ENCODE results near the gene CCDC60.

Gene CCDC60

GRCh38 chr12:119432949-119433348, 98.4 kb downstream of the CCDC60 start:
- in situ Hi-C loops (cut with MboI; ENCODE audit: low sequenced_read_pairs), result no loop called here

GRCh38 chr12:119440803-119441360, 106.4 kb downstream of the CCDC60 start:
- in situ Hi-C loops (cut with MboI; ENCODE audit: low sequenced_read_pairs), result no loop called here

DNA sequence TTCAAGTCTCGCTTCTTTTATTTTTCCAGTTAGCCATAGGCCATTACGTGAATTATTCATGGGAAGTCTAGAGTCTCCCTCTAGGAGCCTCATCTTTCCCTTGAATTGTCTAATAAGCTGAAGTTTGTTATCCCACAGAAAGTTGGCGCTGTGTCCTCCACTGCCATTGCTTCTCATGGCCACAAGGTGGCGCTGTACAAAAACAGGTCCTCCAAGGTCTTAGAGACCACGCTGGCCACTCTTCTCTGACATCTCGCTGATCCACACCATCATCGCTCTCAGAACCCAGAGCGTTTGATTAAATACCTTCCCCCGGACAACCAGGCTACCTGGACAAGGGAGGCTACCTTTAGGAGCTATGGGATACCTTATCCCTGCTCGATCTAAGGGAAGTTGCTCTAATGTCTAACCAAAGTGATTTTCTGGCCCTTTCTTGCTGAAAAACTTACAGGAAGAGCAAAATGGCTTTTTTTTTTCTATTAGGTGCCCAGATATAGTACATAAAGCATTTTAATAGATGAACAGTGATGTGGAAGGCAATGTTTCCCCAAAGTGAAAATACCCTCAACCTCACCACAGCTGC, 110.0 kb downstream of the CCDC60 start:
- in situ Hi-C loops (cut with MboI; ENCODE audit: low sequenced_read_pairs), result no loop called here

DNA sequence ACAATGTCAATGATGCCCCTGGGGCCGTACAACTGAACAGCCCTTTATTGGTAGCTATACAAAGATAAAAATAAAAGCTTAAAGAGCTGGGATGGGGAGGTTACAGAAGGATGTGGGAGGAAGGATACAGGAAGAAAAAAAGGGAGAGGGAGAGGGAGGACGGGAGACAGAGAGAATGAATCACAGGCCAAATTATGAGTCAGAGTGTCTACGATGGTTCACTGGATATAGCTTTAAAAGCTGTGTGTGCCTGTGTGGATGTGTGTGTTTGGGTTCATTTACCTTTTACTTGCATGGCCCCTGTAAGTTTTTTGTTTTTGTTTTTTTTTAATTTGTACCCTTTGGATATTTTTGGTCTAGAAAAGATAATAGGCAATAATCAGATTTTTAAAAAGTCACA, 111.9 kb downstream of the CCDC60 start:
- in situ Hi-C loops (cut with MboI; ENCODE audit: low sequenced_read_pairs), result no loop called here

DNA sequence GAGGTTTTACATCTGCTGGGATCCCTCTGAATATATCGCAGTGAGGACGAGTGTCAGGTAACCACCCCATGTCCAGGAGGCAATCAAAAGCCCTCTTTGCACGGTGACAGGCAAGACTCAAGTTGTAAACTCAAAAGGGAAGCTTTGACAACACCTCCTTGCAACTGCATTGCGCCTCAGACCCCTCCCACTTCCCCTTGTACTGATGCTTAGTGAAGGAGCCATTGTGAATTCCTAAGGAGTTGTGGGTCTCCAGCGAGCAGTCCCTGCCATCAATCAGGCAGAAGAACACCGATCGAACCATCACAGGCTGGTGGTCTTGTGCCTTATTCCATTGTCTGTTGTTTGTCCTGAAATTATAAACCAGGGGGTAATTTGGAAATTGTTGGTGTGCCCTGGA, 112.6 kb downstream of the CCDC60 start:
- in situ Hi-C loops (cut with MboI; ENCODE audit: low sequenced_read_pairs), result no loop called here

- in situ Hi-C loops (cut with MboI; ENCODE audit: low sequenced_read_pairs), result no loop called here
Measured at GRCh38 chr12:119447618-119448017, 113.1 kb downstream of the CCDC60 start.

DNA sequence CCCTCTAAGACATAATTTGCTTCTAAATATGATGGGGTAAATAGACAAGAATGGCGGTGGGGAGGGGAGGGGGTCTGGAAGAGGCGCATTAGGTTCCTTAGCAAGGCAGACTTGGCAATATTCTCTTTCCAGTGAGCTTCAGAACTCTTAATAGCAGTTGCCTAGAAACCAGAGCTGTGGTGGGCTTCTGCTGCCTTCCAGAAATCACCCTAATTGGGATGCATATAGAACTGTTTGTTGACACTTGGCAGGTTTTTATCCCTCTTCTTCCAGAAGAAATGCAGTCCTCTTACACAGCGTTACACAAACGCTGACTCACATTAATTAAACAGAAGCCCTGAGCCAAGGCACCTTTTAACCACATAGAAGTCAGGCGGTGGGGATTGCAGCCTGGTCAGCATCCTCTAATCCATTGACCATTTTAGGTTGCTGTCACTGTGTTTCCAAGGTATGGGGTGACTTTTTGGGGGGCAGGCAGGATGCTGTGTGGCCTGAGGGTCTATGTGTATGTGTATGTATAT, 114.1 kb downstream of the CCDC60 start:
- in situ Hi-C loops (cut with MboI; ENCODE audit: low sequenced_read_pairs), result no loop called here

DNA sequence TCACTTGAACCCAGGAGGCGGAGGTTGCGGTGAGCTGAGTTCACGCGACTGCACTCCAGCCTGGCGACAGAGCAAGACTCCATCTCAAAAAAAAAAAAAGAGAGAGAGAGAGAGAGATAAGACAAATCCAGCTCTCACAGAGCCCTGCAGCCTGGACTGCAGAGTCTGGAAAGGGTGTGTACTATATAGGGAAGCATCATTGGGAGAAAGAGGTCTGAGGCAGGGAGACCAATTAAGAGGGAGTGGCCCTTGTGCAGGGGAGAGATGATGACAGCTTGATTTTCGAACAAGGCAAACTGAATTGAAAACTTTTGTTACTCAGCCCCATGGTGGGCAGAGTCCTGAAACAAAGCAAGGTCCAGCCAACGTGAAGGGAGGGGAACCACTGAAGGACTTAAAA, 116.2 kb downstream of the CCDC60 start:
- in situ Hi-C loops (cut with MboI; ENCODE audit: low sequenced_read_pairs), result no loop called here

DNA sequence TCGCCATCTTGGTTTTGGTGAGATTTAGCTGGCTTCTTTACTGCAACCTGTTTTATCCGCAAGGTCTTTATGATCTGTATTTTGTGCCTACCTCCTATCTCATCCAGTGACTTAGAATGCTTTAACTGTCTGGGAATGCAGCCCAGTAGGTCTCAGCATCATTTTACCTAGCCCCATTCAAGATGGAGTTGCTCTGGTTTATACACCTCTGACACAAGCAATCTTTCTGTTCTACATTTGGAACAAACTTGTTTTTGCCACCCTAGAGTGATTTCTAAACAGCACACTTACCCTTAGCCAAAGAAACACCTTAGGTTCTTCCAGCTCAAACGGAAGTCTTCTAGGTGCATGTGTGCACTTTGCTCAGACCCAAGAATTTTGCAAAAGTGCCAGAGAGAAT, 122.3 kb downstream of the CCDC60 start:
- in situ Hi-C loops (cut with MboI; ENCODE audit: low sequenced_read_pairs), result no loop called here

DNA sequence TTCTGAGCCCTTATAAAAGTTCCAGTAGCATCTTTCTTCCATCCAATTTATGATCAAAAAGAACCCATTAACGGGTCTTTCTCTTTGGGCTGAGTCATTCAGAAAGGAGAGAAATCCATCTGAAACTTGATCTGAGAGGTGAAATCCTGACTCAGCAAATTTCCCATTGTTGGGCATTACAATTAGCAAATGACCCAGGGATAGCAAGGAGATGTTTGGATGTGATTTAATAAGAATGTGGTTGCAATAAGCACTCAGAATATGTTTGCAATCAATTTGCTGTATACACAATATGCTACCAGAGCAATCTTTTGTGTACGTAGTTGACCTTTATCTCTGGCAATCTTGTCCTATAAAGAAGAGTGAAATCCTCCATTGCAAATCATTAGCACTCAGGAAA, 122.7 kb downstream of the CCDC60 start:
- in situ Hi-C loops (cut with MboI; ENCODE audit: low sequenced_read_pairs), result no loop called here

DNA sequence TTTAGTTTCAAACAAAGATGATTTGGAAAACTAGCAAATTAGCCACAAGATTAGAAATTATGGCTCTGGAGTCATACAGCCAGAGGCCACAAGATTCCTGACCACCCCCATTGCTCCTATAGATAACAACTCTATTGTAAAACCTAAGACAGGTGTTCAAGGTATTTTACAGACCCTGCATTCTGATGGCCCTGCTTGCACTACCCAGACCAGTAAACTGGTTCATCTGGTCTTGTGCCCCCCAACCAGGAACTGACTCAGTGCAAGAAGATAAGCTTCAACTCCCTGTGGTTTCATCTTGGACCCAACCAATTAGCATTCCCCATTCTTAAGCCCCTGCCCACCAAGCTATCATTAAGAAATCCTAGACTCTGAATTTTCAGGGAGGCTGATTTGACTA, 125.0 kb downstream of the CCDC60 start:
- in situ Hi-C loops (cut with MboI; ENCODE audit: low sequenced_read_pairs), result no loop called here

GRCh38 chr12:119460876-119461275, 126.3 kb downstream of the CCDC60 start:
- in situ Hi-C loops (cut with MboI; ENCODE audit: low sequenced_read_pairs), result no loop called here

DNA sequence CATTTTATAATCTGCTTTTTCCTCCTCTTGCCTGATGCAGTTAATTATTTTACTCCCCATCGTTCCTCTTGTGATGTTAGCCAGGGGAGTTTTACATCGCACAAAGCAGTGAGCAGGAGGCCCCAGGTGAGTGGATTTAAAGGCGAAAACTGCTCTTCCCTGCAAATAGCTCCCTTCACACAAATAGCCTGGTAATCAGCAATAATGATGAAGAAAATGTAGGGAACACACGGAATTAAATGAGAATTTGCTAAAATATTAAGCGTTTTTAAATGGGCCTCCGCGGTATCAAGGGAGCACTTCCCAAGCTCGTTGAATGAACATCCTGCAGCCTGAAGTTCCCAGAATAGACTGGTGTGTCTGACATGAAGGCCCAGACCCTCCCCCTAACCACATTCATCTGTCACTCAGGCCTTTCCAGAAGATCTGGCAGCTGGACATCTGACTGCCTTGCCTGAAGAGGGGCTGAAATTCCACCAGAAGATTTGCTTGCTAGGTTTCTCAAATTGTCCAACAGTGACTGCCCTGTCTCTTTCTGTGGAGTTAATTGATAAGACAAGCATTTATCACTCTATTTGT, 127.2 kb downstream of the CCDC60 start:
- in situ Hi-C loops (cut with MboI; ENCODE audit: low sequenced_read_pairs), result no loop called here

- in situ Hi-C loops (cut with MboI; ENCODE audit: low sequenced_read_pairs), result no loop called here
Measured at GRCh38 chr12:119463211-119463926, 128.8 kb downstream of the CCDC60 start.

- in situ Hi-C loops (cut with MboI; ENCODE audit: low sequenced_read_pairs), result no loop called here
Measured at GRCh38 chr12:119468296-119468695, 133.8 kb downstream of the CCDC60 start.

GRCh38 chr12:119475650-119476049, 141.1 kb downstream of the CCDC60 start:
- in situ Hi-C loops (cut with MboI; ENCODE audit: low sequenced_read_pairs), result no loop called here

- in situ Hi-C loops (cut with MboI; ENCODE audit: low sequenced_read_pairs), result no loop called here
Measured at GRCh38 chr12:119476951-119477350, 142.4 kb downstream of the CCDC60 start.

DNA sequence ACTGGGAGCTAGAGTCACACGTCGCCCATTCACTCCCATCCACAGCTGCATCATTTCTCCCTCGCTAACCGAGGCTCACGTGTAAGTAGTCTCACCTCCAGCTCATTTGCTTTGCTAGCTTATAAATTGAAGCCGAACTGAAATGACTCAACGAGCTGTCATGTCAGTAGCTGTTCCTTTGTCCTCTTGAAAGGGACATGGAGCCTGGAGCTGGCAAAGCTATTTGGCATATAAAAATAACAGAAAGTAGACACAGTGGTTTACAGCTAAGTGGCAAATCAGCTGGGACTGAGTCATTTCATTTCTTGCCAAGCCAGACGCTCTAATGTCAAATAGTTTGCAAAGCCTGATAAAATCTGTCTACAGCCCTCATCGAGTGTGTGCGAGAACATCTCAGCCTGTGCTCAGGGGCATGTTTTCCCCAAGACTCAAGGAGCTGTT, 144.6 kb downstream of the CCDC60 start:
- in situ Hi-C loops (cut with MboI; ENCODE audit: low sequenced_read_pairs), result no loop called here

- in situ Hi-C loops (cut with MboI; ENCODE audit: low sequenced_read_pairs), result no loop called here
Measured at GRCh38 chr12:119480551-119480950, 146.0 kb downstream of the CCDC60 start.

- in situ Hi-C loops (cut with MboI; ENCODE audit: low sequenced_read_pairs), result no loop called here
Measured at GRCh38 chr12:119486599-119487154, 152.1 kb downstream of the CCDC60 start.

DNA sequence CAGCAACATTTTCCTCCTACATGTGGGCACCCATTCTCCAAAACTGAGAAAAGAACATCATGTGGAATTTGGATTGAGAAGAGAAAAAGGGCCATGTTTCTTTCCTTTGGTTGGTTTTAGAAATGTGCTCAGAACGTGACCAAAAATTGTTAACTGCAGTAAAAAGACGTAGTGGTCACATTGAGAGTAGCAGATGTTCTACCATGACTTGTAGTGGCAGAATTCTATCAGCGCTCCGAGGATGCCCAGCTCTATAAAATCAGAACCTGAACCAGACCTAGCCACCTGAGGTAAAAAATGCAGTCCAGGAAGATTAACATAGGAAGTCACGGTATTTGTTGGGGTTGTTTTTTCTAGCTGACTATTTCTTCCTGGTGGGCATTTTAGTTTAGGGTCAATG, 157.3 kb downstream of the CCDC60 start:
- in situ Hi-C loops (cut with MboI; ENCODE audit: low sequenced_read_pairs), result no loop called here

GRCh38 chr12:119500209-119500608, 165.7 kb downstream of the CCDC60 start:
- in situ Hi-C loops (cut with MboI; ENCODE audit: low sequenced_read_pairs), result no loop called here

Measured in HL-60/S4 (cell line).